Amniotic stem cell (primary cell): Measurements from ENCODE around the gene PEX11B.

Experiments used
- DNase-seq: peaks from one replicate; lab custom pipeline; 2025; lab: John Stamatoyannopoulos, UW

PEX11B gene

GRCh38 chr1:145918144-145918991 is at the start of gene PEX11B:
Gene PEX11B (minus strand): TSS chr1:145918717. CDS start chr1:145918688, 29 bp downstream.
- DNase-seq: peak; percentile 88

GRCh38 chr1:145967288-145967687 is 48.8 kb upstream of the PEX11B start:
- DNase-seq: no peak

GRCh38 chr1:145965119-145965744 is 46.7 kb upstream of the PEX11B start:
- DNase-seq: no peak

GRCh38 chr1:145964328-145965118 is 46.0 kb upstream of the PEX11B start, which contains the start of the genes ANKRD34A and POLR3GL:
Gene ANKRD34A (minus strand): TSS chr1:145964575. CDS start chr1:145961759, 2,816 bp downstream.
Gene POLR3GL (plus strand): TSS chr1:145964690. CDS start chr1:145974866, 10,176 bp downstream.
- DNase-seq: peak; percentile 85

GRCh38 chr1:145963265-145964019 is 44.9 kb upstream of the PEX11B start:
- peak; percentile 34 for DNase-seq

- DNase-seq: no peak
These were observed 43.9 kb upstream of the PEX11B start for GRCh38 chr1:145962157-145963102.

- no peak for DNase-seq
These were observed 43.1 kb upstream of the PEX11B start for GRCh38 chr1:145961425-145962156.

- no peak for DNase-seq
These were observed 42.5 kb upstream of the PEX11B start for GRCh38 chr1:145961109-145961424.

GRCh38 chr1:145960468-145961108 is 42.1 kb upstream of the PEX11B start:
- no peak for DNase-seq

GRCh38 chr1:145959957-145960467 is 41.5 kb upstream of the PEX11B start:
- DNase-seq: no peak

GRCh38 chr1:145959333-145959732 is 40.8 kb upstream of the PEX11B start:
- DNase-seq: no peak

- DNase-seq: no peak
These were observed 40.2 kb upstream of the PEX11B start for GRCh38 chr1:145958734-145959133.

GRCh38 chr1:145957443-145958319 is 39.2 kb upstream of the PEX11B start, which contains the start of gene LIX1L:
Gene LIX1L (minus strand): TSS chr1:145958017. CDS start chr1:145957927, 90 bp downstream.
- peak; percentile 95 for DNase-seq

- no peak for DNase-seq
These were observed 38.4 kb upstream of the PEX11B start for GRCh38 chr1:145956781-145957442.

- no peak for DNase-seq
These were observed 37.8 kb upstream of the PEX11B start for GRCh38 chr1:145956361-145956760.

- no peak for DNase-seq
These were observed 36.9 kb upstream of the PEX11B start for GRCh38 chr1:145955436-145955835.

GRCh38 chr1:145953861-145954260 is 35.3 kb upstream of the PEX11B start:
- DNase-seq: no peak
